PC-3 (cell line): ENCODE measurements around the gene SLC12A6. TPM values are rescaled to one million over a fixed set of nuclear protein-coding genes. Genes with fewer than 3 reads are reported as not detected.
A peak's percentile ranks its signal among the peaks of the same experiment; 100 is the strongest.

Source experiments
- ATAC-seq: fragments of 200-7000 bp; cut with Tn5 transposase; 2 replicates; pipeline ENCODE4 v1.9.1; 2020; ENCODE audit warnings: mild to moderate bottlenecking, moderate library complexity
- BruUV-seq: library from RNA; stranded (reverse); fragments of 400-500 nt; replicated peaks from 2 replicates; lab custom pipeline; 2021; lab: Mats Ljungman, UMichigan
- CTCF ChIA-PET: fragments of 300-600 bp; sonication (Branson Sonifier 250); formaldehyde crosslinking; loops from one replicate; lab custom pipeline; 2022; ENCODE audit warnings: antibody characterized with exemption; lab: Charles Lee
- POLR2A ChIA-PET: fragments of 300-600 bp; sonication (Branson Sonifier 250); formaldehyde crosslinking; loops from one replicate; lab custom pipeline; 2022; ENCODE audit warnings: antibody characterized with exemption; ENCODE audit not compliant: unreplicated experiment; lab: Charles Lee
- DNase-seq: peaks from one replicate; pipeline ENCODE4 v3.0.0-alpha.2; 2015
- H2AFZ ChIP-seq: fragments of 300-600 bp; sonication (generic); 2 replicates; pipeline ENCODE4 v1.6.0; 2016; ENCODE audit warnings: antibody characterized with exemption, low read length
- H3F3A ChIP-seq: fragments of 300-600 bp; sonication (generic); one replicate; pipeline ENCODE4 v1.6.0; 2017; ENCODE audit warnings: antibody characterized with exemption, low read length, control low read depth, mild to moderate bottlenecking; ENCODE audit not compliant: unreplicated experiment
- H3K27ac ChIP-seq: fragments of 300-600 bp; sonication (generic); 2 replicates; pipeline ENCODE4 v1.5.1; 2016; ENCODE audit warnings: mild to moderate bottlenecking, low read length
- H3K27me3 ChIP-seq: fragments of 300-600 bp; sonication (generic); 2 replicates; pipeline ENCODE4 v1.6.1; 2016; ENCODE audit warnings: low read length, mixed read lengths
- H3K36me3 ChIP-seq: fragments of 300-600 bp; sonication (generic); 2 replicates; pipeline ENCODE4 v1.6.1; 2016; ENCODE audit warnings: low read depth, mixed run types, low read length, mixed read lengths
- H3K4me1 ChIP-seq: fragments of 300-600 bp; sonication (generic); 2 replicates; pipeline ENCODE4 v1.5.1; 2016; ENCODE audit warnings: low read length; ENCODE audit not compliant: insufficient read depth
- H3K4me2 ChIP-seq: fragments of 300-600 bp; sonication (generic); 2 replicates; pipeline ENCODE4 v1.6.0; 2016; ENCODE audit warnings: low read length
- H3K4me3 ChIP-seq: fragments of 300-600 bp; sonication (generic); 2 replicates; pipeline ENCODE4 v1.5.1; 2016; ENCODE audit warnings: mild to moderate bottlenecking, low read length, mixed read lengths
- H3K79me2 ChIP-seq: fragments of 300-600 bp; sonication (generic); 2 replicates; pipeline ENCODE4 v1.6.1; 2017; ENCODE audit warnings: low read length, mixed read lengths
- H3K9ac ChIP-seq: fragments of 300-600 bp; sonication (generic); 2 replicates; pipeline ENCODE4 v1.6.0; 2016; ENCODE audit warnings: mild to moderate bottlenecking, low read length
- H3K9me2 ChIP-seq: fragments of 300-600 bp; sonication (generic); replicated peaks from 2 replicates; pipeline ENCODE4 v1.6.1; 2016; ENCODE audit warnings: mixed run types, low read length, mixed read lengths
- H3K9me3 ChIP-seq: fragments of 300-600 bp; sonication (generic); 2 replicates; pipeline ENCODE4 v1.6.1; 2016; ENCODE audit warnings: low read length, mixed read lengths
- H4K20me1 ChIP-seq: fragments of 300-600 bp; sonication (generic); 2 replicates; pipeline ENCODE4 v1.6.1; 2016; ENCODE audit warnings: low read length, mixed read lengths
- CTCF ChIP-seq: fragments of 300-600 bp; sonication (generic); conservative IDR thresholded peaks from 2 replicates; pipeline ENCODE4 v1.5.1; 2017; ENCODE audit warnings: antibody characterized with exemption, low read depth, mild to moderate bottlenecking, low read length
- EZH2 ChIP-seq: fragments of 300-600 bp; sonication (generic); IDR thresholded peaks from one replicate; pipeline ENCODE4 v1.6.1; 2017; ENCODE audit warnings: antibody characterized with exemption, mild to moderate bottlenecking, low read length; ENCODE audit not compliant: unreplicated experiment
- EZH2phosphoT487 ChIP-seq: fragments of 300-600 bp; sonication (generic); IDR thresholded peaks from 2 replicates; pipeline ENCODE4 v1.6.1; 2018; ENCODE audit warnings: mild to moderate bottlenecking, antibody characterized with exemption, low read length, borderline replicate concordance
- intact Hi-C: fragments of 100-400 bp; cut with micrococcal nuclease; formaldehyde crosslinking; loops from 2 replicates; pipeline ENCODE4 v1.9.0; 2023
- total RNA-seq: library from RNA; depleted of rRNA; stranded (reverse); fragments of >200 nt; gene quantifications from 2 replicates; pipeline ENCODE4 v1.2.3, GENCODE V29; 2014

Gene SLC12A6
- total RNA-seq, 1 experiment from 2014 or later, result 22.9 TPM

- Histone ChIP-seq H3K4me2 (no peak overlapping the region), H3K9me2 (no peaks in the 10 kb centered on the region), H3F3A (no peaks in the 10 kb centered on the region), H4K20me1 (no peaks in the 10 kb centered on the region), H3K4me1 (peaks cover 19% of the 10 kb centered on the region), H3K27ac (0 out of 2 replicates have a peak overlapping the region, but pooled peaks have one; percentile 2), H3K79me2 (peaks cover 10% of the 10 kb centered on the region), H3K9me3 (no peaks in the 10 kb centered on the region), H3K36me3 (no peaks in the 10 kb centered on the region), H3K27me3 (no peaks in the 10 kb centered on the region), H3K4me3 (no peak overlapping the region), H3K9ac (no peak overlapping the region), H2AFZ (no peak overlapping the region)
- no TSS peak for BruUV-seq
- CTCF ChIA-PET, result no interaction called here
- intact Hi-C loops, result no loop called here
- POLR2A ChIA-PET, result no interaction called here
- no peak for TF ChIP-seq CTCF
- ATAC-seq, result no peak
- DNase-seq, result no peak
Observed at GRCh38 chr15:34282384-34282783, 55.2 kb downstream of the SLC12A6 start.

GRCh38 chr15:34280193-34280592 is 57.4 kb downstream of the SLC12A6 start:
- Histone ChIP-seq H3K4me3 (no peak overlapping the region), H2AFZ (no peak overlapping the region), H3K36me3 (no peaks in the 10 kb centered on the region), H3K9me3 (no peaks in the 10 kb centered on the region), H3K4me1 (peaks cover 40% of the 10 kb centered on the region), H3K27me3 (no peaks in the 10 kb centered on the region), H3K9me2 (no peaks in the 10 kb centered on the region), H3K4me2 (no peak overlapping the region), H3K27ac (peak overlapping the region; percentile 78), H3K9ac (peak overlapping the region; percentile 36; the same call in 1 of the 2 replicates), H3F3A (no peaks in the 10 kb centered on the region), H3K79me2 (peaks cover 22% of the 10 kb centered on the region), H4K20me1 (no peaks in the 10 kb centered on the region)
- POLR2A ChIA-PET, result interaction anchor here (0.6 kb wide), 1 partner anchor 41 kb away, joined by 3 read pairs; no protein-coding TSS in a partner anchor
- intact Hi-C loops, result no loop called here
- ATAC-seq, result no peak
- BruUV-seq, result no TSS peak
- CTCF ChIA-PET, result no interaction called here
- TF ChIP-seq CTCF (no peak), EZH2phosphoT487 (no peak), EZH2 (no peak)
- no peak for DNase-seq

GRCh38 chr15:34279368-34279767 is 58.2 kb downstream of the SLC12A6 start:
- no peaks in the 10 kb centered on the region for H4K20me1 ChIP-seq
- BruUV-seq, result no TSS peak
- no peaks in the 10 kb centered on the region for H3F3A ChIP-seq
- H3K79me2 ChIP-seq, result peaks cover 22% of the 10 kb centered on the region
- H3K9me3 ChIP-seq, result no peaks in the 10 kb centered on the region
- DNase-seq (peak; percentile 76), ATAC-seq (peak; percentile 33)
- H3K9ac ChIP-seq, result peak overlapping the region; percentile 36; the same call in 1 of the 2 replicates
- H3K27ac ChIP-seq, result peak overlapping the region; percentile 78
- H3K4me1 ChIP-seq, result peaks cover 47% of the 10 kb centered on the region
- peak overlapping the region; percentile 14; the same call in 1 of the 2 replicates for H3K4me2 ChIP-seq
- POLR2A ChIA-PET, result interaction anchor here (0.6 kb wide), 1 partner anchor 1414 kb away, joined by 3 read pairs; no protein-coding TSS in a partner anchor
- H3K9me2 ChIP-seq, result no peaks in the 10 kb centered on the region
- intact Hi-C loops, result loop anchor here (5.0 kb wide), 1 partner anchor 62 kb away; no protein-coding TSS in a partner anchor
- no peaks in the 10 kb centered on the region for H3K27me3 ChIP-seq
- no peak overlapping the region for H3K4me3 ChIP-seq
- TF ChIP-seq EZH2, result no peak
- CTCF ChIA-PET, result no interaction called here
- H2AFZ ChIP-seq, result no peak overlapping the region
- no peaks in the 10 kb centered on the region for H3K36me3 ChIP-seq
